GM10266 (cell line): ENCODE data around the gene RDH13.

Experiments
- DNase-seq: peaks from one replicate; pipeline ENCODE4 v3.0.0; 2012; ENCODE audit errors: extremely low spot score
- TF ChIP-seq, protein P1 (sequence below): IDR thresholded peaks from 2 replicates; pipeline ENCODE4 v1.5.1; 2012; ENCODE audit warnings: mild to moderate bottlenecking, low read depth; ENCODE audit not compliant: control insufficient read depth, insufficient read depth; ENCODE audit errors: missing control alignments

RDH13 gene

DNA sequence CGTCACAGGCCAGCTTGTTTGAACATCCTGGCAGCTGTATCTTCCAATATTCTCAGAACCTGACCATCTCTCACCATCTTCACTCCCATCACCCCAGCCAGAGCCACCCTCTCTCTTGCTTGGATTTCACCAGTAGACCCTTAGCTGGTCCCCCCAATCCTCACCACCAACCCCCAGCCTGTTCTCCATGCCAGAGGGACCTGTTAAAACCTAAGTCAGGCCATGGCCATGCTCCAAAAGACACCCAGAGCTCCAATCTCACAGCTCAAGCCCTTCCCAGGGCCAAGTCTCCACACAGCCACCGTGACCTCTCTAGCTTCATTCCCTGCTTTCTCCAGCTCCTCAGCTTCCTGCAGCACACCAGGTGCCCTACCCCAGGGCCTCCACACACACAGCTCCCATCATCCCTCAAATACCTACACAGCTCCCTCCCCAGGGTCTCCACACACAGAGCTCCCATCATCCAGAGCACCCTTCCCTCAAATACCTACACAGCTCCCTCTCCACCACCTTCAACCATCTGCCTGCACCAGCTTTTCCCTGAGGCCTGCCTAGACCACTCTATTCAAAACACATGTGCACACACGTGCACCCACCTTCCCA lies 26.5 kb upstream of the RDH13 start:
- TF ChIP-seq, protein P1, sequence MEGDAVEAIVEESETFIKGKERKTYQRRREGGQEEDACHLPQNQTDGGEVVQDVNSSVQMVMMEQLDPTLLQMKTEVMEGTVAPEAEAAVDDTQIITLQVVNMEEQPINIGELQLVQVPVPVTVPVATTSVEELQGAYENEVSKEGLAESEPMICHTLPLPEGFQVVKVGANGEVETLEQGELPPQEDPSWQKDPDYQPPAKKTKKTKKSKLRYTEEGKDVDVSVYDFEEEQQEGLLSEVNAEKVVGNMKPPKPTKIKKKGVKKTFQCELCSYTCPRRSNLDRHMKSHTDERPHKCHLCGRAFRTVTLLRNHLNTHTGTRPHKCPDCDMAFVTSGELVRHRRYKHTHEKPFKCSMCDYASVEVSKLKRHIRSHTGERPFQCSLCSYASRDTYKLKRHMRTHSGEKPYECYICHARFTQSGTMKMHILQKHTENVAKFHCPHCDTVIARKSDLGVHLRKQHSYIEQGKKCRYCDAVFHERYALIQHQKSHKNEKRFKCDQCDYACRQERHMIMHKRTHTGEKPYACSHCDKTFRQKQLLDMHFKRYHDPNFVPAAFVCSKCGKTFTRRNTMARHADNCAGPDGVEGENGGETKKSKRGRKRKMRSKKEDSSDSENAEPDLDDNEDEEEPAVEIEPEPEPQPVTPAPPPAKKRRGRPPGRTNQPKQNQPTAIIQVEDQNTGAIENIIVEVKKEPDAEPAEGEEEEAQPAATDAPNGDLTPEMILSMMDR, result no peak
- DNase-seq, result no peak

DNA sequence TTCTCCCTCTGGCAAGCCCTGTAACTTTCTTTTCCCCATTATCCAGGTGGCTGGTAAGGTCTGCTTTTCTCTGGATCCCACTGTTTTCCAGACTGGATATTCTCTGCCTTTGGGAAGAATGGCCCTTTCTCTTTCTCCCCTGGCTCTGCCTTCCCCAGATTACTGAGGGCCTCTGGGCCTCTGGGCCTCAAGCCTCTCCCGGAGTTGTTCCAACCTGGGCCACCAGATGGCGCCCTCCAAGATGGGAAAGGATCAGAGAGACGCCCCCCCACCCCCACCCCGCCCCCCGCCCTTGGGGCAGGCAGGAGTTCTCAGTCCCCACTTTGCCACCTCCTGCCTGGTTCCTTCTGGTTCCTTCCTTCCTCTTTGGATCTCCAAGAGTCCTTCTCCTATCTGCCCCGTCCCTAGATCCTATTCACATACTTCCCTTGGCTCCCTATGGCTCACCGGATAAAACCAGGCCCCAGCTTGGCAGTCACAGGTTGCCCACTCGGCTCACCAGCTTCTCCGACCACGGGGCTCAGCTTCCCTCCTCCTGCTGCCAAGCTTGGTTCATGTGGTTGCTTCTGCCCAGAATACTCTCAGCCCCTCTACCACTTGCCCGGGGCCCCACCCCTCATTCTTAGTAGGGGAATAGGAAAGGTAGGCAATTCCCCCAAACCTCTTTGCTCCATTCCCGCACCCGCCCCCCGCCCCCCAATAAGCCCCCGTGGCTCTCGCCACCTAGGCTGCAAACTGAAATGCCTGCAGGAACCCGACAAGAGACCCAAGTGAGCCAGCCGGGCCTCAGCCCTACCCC lies 25.8 kb upstream of the RDH13 start:
- TF ChIP-seq, protein P1, result peak; percentile 71
- DNase-seq, result peak; percentile 88

DNA sequence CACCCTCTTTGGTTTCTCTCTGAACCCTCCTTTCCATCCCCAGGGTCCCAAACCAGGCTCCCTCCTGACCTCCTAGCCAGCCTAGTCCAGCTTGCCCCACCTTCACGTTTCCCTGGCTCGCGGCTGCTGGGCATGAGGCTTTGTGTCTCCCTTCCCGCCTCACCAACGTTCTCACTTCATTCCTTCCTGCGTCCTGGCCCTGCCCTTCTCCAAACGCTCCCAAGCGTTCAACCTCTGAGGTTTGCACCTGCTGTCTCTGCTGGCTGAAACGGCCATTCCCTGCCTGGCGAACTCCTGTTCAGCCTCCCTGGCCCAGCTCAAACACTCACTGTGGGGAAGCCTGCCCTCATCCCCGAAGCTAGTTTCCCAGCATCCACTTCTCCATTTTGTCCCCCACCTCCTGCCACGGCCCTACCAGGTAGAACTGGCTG lies 25.1 kb upstream of the RDH13 start:
- TF ChIP-seq, protein P1, result no peak
- no peak for DNase-seq

DNA sequence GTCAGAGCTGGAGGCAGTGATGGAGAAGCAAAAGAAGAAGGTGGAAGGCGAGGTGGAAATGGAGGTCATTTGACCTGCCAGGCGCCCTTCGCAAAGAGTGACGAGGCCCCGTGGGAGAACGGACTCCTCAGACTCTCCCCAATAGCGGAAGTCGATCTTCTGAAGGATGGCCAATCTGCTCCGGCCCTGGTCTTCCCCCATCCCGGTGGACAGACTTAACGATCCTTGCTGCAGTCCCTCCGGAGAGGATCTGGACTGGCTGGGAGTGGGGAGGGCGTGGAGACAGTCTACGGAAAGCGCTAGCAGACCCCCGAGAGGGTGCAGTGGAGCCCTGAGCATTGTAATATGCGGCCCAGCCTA lies 24.6 kb upstream of the RDH13 start:
- no peak for DNase-seq
- TF ChIP-seq, protein P1, result no peak

DNA sequence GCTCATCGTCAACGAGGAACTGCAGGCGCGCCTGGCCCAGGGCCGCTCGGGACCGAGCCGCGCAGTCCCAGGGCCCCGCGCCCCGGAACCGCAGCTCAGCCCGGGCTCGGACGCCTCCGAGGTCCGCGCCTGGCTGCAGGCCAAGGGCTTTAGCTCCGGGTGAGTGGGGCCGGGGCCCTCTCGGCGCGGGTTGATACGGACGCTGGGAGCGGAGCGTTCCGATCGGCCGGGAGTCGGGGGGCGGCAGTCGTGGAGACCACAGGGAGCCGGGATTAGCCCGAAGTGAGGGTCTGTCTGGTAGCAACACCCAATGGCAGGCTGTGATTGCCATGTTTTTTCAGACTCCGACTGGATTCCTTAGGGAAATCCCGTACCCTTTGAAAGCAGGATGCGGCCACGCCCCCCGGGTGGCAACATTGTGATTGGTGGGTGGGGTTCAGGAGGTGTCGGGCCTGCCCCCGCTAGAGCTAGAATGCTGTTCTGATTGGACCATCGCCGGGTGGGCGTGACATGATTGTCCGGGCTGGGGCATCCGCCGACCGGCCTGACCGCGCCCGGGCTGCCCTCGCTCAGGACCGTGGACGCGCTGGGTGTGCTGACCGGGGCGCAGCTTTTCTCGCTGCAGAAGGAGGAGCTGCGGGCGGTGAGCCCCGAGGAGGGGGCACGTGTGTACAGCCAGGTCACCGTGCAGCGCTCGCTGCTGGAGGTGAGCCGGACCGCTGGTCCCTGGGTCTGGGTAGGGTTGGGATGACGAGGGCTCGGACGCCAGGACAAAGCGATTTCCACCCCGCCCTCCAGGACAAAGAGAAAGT lies 24.0 kb upstream of the RDH13 start:
- DNase-seq, result peak; percentile 82
- TF ChIP-seq, protein P1, result no peak

DNA sequence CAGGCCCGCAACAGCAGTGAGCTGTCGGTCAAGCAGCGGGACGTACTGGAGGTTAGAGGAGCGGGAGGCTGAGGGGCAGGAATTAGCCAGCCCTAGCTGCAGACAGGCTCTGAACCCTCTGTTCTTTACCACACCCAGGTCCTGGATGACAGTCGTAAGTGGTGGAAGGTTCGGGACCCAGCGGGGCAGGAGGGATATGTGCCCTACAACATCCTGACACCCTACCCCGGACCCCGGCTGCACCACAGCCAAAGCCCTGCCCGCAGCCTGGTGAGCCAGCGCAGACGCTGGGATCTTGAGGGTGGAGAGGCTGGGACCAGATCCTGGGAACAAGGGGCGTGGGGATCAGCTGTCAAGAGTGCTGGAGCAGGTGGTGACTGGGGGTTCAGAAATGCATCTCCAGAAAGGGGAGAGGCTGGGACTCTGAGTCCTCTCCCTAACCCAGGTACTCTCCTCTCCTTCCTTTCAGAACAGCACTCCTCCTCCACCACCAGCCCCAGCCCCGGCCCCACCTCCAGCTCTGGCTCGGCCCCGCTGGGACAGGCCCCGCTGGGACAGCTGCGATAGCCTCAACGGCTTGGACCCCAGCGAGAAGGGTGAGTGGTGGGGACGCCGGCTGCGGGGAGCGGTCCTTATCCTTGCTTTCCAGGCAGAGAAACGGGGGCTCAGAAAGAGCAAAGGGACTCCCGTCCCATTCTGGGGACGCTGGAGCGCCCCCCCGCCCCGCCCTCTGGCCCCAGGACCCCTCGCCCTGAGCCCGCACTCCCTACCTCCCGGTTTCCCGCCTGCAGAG lies 23.2 kb upstream of the RDH13 start:
- DNase-seq, result no peak
- TF ChIP-seq, protein P1, result no peak
